ENCODE measurements around the gene KLHL25. TPM values are rescaled to one million over a fixed set of nuclear protein-coding genes. Genes with fewer than 3 reads are reported as not detected.

The KLHL25 gene
- total RNA-seq, 2 experiments from 2014 or later: 4.1 to 4.7 TPM

DNA sequence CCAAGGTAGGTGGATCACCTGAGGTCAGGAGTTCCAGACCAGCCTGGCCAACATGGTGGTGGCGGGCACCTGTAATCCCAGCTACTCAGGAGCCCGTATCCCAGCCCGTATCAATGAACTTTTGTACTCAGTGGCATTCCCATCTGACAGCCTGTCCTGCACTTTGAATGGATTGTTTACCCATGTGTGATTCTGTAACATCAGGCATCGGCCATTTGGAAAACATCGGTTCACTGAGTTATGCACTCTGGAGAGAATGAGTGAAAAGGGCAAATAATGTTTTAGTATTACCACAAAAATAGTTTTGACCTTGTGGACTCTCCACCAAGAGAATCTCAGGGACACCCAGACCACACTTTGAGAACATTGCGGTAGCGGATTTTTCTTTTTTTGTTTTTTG lies 13.6 kb downstream of the KLHL25 start:
- CTCF ChIA-PET: no interaction called here
- POLR2A ChIA-PET: no interaction called here

DNA sequence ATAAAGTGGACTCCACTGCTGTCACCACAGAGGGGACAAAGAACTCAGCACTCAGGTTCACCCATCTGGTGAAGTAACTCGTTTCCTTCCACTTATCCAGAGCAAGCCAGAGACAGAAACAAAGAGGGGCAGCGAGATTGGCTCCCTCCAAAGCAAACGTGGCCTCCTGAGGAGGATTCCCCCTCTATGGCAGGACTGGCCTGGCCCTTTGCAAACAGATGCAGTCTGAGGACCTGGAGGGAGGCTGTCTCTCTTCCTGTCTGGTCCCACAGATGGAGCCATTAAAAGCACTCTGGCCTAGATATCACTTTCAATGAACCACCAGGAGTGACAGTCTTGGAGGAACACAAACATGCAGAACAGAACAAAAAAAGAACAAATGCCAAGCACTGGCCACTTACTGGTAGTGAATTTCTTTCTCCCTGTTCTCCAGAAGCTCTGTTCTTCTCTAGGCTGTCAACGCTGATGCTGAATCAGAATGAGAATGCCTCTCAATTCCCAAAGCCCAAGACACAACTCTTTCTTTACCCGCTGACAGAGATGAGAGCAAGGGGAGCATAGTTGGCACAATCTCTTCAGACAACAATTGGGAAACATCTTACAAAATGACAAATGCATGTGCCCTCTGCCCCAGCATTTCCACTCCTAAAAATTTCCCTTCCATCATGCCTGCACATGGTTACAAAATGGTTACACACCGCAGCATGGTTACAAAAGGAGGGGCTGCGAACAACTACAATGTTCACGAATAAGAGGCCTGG lies 14.3 kb downstream of the KLHL25 start:
- ChIA-PET CTCF (interaction anchor here (0.6 kb wide), 1 partner anchor 26 kb away, joined by 3 read pairs; no protein-coding TSS in a partner anchor), POLR2A (no interaction called here)

DNA sequence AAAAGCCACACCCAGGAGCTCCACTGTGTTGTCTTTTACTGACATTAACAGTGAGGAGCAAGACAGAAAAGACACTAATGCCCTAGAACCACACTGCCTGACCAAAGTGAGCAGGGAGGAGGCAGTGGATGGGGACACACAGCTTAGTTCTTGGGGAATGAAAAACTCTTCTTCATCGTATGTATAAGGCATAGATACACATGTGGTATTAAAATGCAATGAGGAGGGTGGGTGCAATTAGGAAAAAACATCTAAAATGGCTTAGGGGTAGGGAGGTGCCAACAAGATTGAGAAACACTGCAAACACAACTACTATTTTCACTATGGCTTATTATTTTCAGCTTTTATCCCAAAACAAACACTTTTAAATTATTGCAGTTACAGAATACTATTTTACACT lies 15.5 kb downstream of the KLHL25 start:
- CTCF ChIA-PET: no interaction called here
- POLR2A ChIA-PET: no interaction called here

DNA sequence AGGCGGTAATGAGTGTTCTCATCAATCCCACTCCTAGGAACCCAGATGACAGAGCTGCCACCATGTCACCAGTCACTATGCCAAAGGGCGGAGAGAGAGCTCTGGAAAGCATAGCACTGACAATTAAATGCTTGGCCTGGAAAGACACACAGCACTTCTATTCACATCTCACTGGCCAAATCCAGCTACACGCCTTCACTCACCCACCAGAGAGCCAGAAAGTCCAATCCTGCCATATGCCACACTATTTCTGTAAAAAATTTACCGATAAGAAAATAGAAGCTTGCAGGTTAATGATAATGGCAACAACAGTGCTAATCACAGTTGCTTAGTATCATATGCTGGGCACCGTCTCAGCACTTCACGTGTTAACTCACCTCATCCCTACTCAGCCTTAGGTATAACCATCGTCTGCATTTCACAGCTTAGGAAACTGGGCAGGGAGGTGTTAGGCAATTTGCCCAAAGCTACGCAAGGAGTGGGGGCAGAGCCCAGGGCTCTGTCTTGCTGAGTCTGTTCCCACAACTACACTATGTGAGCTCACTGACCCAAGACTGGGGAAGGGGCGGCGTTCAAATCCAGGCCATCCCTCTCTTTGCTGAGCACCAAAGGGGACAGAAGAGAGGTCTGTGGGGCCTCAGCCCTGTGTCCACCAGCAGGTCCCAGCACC lies 16.5 kb downstream of the KLHL25 start:
- ChIA-PET POLR2A (interaction anchor here (0.6 kb wide), 1 partner anchor 16 kb away, joined by 8 read pairs; the partner anchor contains the start of gene KLHL25), CTCF (interaction anchor here (1.0 kb wide), 1 partner anchor 27 kb away, joined by 3 read pairs; no protein-coding TSS in a partner anchor)

DNA sequence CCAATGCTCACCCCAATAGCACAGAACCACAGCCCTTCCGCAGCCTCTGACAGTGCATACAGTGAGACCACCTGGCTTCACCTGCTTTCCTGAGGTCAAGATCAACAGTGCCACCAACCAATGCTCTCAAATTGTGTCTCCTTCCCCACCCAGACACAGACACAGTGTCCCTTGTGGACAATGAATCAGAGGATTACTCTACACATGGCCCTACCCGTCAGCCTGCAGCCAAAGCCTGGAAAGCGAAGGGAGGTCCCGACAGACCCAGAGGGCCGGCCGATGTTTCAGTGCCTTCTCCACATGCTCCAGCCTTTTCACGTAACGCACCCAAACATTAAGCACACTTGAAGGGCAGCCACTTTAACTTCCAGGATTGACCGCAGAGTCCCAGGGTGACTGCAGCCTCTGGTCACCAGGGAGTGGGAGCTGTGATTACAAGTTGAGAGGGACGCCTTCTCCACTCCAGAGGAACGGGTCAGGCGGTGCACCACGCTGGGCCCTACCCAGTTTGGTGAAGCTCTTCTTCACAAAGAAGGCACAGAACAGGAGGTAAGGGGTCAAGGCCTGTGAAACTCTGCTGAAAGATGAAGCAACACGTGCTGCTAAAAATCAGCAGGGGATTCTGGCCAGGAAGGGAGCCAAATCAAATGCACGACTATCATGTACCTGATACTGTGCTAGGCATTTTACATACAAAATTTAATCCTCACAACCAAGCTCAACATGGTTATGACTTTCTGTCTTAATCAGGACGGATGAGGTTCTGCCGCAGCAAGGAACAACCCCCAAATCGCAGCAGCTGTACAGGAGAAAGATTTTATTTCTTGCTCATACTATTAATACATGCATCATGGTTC lies 17.2 kb downstream of the KLHL25 start:
- POLR2A ChIA-PET: no interaction called here

DNA sequence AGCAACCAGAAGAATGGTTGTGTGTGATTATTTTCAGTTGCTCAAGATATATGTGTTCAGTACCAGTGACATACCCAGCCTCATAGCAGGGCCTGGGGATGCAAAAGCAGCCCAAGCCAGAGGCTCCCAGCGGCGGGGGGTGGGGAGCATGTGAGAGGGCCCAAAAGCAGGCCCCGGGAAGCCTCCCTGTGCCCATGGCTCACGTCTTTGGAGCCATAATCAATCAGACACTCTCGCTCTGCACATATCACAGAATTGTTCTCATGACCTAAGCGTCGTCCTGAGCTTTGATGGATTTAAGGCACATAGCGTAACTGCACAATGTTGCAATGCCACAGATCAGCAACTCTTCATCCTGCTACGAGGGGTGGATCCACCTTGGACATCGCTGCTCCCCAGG lies 20.8 kb downstream of the KLHL25 start:
- POLR2A ChIA-PET: no interaction called here
- CTCF ChIA-PET: interaction anchor here (0.6 kb wide), 1 partner anchor 42 kb away, joined by 4 read pairs; no protein-coding TSS in a partner anchor

More for the DNA sequence above, 17.2 kb downstream of the KLHL25 start:
- CTCF ChIA-PET: interaction anchor here (1.0 kb wide), 1 partner anchor 26 kb away, joined by 3 read pairs; no protein-coding TSS in a partner anchor

DNA sequence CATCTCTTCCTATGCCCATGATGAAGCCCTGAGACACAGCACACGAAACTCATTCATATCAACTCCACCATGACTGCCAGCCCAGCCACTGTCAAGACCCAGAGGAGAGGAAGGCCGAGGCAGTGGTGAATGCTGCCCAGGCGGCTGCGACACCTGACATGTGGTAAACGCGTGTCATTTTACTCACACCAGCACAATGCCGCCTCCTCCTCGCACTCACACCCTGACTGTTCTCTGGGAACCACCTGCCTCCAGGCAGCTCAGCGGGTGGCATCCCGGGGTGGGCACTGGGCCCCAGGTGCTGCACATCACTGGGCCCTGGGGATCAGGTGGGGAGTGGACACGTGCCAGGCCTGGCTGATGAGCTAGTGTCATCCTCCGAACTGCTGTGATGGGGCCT lies 21.5 kb downstream of the KLHL25 start:
- POLR2A ChIA-PET: no interaction called here
- CTCF ChIA-PET: no interaction called here

DNA sequence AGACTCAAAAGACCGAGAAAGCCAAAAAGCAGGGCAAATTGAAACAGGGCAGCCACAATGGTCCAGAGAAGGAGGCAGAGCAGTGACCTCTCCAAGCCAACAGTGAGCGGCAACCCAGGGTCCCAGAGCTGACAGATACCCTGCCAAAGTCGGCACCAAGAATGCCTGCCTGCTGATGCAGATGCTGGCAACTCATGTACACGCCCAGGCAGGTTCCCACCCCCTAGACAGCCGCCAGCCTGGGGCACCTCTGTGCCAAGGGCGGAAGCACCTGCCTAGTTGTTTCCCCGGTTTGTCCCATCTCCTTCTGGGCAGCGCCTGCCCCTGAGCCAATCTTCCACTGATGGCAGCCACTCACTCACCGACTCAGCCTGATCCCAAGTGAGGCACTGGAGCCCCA lies 22.1 kb downstream of the KLHL25 start:
- ChIA-PET CTCF (no interaction called here), POLR2A (no interaction called here)

DNA sequence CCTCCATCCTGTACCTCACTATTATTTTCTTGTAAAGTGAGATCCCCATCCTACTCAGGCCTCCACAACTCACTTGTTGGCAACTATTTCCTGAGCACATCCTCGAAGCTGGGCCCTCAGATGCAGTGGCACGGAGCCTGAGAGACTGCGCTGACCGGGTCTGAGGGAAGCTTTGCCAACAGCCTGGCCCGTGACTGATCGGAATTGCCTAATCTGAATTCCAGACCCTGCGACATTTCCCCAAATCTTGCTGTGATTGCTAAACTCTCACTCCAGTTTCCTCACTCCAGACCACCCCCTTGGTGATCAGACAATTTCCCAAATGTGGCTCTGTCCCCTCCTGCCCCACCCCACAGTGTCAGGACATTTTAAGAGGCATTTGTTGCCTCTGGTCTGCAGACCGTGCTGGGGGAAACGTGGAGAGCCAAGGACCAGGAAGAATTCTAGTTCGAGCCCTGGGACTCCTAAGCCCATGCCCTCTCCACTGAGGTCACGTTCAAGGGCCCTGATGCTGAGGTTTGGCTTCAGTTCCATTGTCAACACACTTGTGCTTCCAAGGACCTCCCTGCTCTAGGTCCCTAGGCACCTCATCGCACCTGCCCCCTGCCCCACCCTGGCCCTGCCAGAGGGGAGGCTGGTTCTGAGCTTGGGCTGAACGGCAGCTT lies 22.8 kb downstream of the KLHL25 start:
- POLR2A ChIA-PET: no interaction called here
- CTCF ChIA-PET: no interaction called here

DNA sequence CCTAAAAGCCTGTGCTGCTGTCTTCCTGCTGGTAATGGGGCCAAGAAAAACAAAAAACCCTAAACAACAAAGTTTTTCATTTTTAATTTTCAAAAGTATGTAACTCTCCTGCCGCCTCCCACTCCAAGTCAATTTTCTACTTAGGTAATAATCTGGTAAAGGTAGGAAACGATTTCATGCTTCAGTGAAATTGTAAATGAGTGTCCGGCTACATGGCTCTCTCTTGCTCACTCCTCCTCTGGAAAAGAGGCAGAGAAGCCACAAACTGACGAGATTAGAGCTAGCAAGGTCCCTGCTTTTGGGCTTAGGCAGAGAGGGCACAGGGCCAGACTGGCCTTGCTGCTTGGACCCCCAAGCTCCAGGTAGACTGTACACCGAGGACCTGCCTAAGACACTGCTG lies 23.5 kb downstream of the KLHL25 start:
- ChIA-PET POLR2A (no interaction called here), CTCF (no interaction called here)

DNA sequence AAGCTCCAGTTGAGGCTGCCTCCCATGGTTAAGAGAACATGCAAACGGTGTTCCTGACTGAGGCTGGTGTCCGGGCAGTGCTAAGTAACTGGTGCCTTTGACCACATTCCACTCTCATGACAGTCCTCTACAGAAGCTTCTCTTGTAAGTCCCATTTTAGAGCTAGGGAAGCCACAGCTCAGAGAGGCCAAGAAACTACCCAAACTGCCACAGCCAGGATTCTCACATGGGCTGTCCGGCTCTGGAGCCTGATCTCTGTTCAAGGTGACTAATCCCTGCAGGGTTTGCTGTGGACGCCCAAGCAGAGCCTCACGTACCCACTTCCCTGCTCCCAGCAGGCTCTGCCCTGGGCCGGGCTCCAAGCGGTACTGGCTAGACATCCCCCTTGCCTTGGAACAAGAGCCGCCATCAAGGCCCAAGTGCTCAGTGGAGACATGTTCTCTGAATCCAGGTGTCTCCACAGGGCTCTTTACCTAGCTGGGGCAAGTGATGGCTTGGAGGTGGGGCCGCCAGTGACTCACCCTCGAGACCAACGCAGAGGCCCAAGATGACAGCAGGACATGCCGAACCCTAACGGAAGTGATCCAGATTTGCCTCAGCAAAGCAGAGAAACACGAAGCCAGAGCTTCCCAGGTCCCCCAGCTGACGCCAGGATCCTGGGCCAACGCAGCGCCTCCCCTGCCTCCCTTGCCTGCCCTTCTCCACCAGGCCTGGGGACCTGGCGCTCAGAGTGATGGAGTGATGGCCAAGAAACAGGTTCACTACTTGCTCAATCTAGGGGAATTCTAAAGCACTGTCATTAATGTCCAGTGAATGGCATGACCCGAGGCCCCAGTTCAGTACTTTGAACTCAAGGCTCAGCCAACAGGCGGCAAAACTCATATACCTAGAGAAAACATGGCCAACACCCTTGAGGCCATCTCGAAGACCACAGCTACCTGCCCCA lies 24.4 kb downstream of the KLHL25 start:
- ChIA-PET CTCF (no interaction called here), POLR2A (interaction anchor here (0.6 kb wide), 1 partner anchor 72 kb away, joined by 4 read pairs; no protein-coding TSS in a partner anchor)

DNA sequence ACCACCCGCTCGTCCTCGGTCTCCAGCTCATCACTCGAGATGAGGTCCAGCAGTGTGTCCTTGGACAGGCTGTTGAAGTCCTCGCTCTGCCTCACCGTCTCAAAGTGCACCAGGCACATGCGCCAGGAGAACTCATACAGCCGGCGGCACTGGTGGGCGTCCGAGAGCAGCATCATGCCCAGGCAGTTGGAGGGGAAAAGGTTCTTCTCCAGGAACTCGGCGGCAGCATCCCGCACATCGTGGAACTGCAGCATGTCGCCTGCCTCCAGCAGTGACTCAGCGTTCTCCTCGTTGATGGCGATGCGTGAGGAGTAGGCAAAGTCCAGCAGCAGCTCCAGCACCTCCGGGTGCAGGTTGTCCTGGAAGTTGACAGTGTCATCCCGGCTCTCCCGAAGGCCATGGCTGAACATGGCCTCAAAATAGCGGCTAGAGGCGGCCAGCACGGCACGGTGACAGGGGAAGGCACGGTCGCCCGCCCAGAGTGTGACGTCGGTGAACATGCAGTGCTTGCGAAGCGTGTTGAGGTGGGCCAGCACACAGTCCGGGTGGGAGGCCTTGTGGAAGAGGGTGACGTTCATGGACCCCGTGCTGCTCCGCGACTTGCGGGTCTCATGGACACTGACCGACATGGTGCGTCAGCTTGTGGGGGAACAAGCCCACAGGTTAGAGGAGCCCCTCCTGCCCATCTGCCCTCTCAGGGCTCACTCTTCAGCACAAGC lies 25.4 kb downstream of the KLHL25 start:
- ChIA-PET POLR2A (no interaction called here), CTCF (no interaction called here)

DNA sequence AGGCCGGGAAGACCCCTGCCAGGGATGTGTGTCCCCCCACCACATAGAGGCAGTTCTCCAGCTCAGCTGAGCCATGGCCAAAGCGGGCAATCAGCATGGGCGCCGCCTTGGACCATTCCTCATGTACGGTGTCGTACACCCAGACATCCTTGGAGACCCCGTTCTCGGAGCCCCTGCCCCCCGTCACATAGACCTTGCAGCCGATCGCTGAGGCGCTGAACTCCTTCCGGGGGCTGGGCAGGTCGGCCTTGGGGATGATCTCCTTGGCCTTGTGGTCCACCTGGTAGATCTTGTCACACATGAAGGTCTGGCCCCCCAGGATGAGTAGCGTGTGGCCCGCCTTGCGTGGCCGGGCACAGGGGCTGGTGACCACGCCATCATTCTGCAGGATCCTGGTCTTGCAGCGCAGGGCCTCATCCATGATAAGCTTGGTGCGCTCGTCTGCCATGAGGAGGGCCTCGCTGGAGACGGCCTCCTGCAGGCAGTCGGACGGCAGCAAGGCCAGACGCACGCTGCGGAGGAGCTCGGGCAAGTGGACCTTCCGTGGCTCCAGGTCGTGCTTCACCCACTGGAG lies 26.0 kb downstream of the KLHL25 start:
- ChIA-PET CTCF (no interaction called here), POLR2A (no interaction called here)

DNA sequence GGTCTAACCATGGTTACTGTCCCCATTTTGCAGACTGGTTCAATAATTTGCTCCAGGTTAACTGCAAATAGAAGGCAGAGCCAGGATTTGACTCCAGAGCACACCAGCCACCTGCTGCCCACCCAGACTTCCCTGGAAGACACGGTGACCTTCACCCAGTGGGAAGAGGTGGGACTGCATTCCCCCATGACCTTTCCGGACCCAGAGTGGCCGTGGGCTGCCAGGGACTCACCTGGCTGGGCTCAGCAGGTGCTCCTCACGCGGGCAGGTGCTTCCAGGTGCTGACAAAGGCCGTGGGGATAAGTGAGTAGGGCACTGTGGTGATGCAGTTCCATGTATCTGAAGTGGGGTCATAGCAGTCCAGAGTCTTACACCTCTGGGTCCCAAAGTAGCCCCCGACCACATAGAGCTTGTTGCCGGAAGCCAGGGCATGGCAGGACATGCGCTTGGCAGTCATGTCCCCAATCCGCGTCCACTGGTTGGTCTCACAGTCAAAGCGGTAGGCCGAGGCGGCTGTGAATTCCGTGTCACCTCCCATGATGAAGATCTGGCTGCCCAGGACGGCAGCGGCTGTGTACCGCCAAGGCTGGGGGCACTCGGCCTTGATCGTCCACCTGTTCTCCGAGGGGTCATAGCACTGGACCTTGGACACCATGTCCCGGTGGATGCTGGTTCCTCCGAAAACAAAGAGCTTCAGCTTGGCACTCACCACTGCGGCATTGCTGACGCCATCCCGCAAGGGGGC lies 26.8 kb downstream of the KLHL25 start:
- ChIA-PET CTCF (no interaction called here), POLR2A (no interaction called here)

DNA sequence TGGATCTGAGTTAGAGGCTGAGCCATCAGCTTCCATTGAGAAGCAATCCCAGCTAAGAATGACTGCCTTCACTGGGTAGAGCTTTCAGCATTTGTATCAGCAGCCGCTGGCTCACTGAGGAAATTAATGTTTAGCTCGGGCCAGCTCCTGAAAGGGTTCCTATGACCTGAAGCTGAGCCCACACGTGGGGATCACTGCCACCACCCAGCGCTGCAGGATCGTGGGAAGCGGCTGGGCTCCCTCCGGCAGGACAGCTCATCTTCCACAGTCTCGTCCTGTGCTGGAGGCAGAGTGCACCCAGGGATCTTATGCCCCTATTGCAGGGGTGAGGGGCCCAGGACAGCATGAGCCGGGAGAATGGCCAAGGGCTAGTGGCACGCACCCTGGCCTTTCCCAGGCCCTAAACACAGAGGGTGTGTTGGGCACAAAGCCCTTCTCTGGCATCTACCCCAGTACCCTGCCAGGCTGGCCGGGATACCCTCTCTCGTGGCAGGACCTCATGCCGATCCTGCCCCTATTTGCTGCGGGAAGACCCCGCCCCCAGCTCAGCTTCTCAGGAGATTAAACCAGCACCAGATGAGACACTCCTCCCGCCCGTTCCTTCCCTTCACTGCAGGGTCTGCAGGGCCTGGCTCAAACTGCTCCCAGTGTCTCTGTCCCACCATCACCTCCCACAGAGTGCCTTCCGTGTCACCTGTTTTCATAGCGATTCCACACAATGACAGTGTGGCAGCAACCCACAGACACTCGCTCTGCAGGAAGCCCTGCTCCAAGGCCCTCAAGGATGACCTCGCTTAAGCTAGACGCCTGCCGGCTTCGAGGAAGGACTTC lies 28.5 kb downstream of the KLHL25 start:
- ChIA-PET POLR2A (no interaction called here), CTCF (interaction anchor here (0.7 to 0.8 kb wide), 2 partner anchors 68 to 74 kb away, joined by 4 to 6 read pairs; no protein-coding TSS in a partner anchor)

DNA sequence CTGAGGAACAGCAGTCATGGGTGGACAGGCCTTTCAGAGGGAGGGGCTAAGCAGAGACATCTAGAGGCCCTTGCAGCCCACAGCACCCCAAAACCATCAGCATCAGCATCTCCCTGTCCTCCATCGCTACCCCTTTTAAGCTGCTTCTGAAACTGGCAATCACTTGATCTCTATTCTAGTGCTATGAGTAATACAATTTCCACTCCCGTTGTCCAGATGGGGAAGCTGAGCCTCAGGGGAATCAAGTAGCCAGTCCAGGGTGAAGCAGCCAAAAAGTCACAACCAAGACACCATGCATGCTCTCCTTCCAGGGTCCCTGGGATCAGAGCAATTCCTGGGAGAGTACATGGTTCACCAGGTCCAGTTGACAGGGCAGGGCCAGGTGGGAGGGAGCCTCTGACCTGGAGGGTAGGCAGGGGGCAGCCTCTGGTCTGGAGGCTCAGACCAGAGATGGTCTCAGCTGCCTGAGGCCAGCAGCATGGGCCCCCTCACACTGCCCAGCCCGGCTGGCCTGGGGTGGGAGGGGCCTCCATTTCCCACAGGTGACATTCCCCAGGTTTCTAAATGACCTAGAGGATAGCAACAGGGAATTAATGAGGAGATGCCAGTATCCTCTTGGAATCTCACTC lies 30.0 kb downstream of the KLHL25 start:
- CTCF ChIA-PET: interaction anchor here (0.7 kb wide), 1 partner anchor 466 kb away, joined by 3 read pairs; no protein-coding TSS in a partner anchor
- POLR2A ChIA-PET: no interaction called here
